Measurements from ENCODE around the gene TREX2. TPM values are rescaled to one million over a fixed set of nuclear protein-coding genes. Genes with fewer than 3 reads are reported as not detected.

The TREX2 gene
- total RNA-seq, 4 donors from 2014 or later = 1.1 to 3.1 (median 3.0) TPM; not detected in 1

- DNase-seq = no peak
- Histone ChIP-seq H3K9me3 (no peaks in the 10 kb centered on the region), H3K36me3 (no peaks in the 10 kb centered on the region), H3K4me3 (no peak overlapping the region), H3K4me1 (no peaks in the 10 kb centered on the region), H3K27me3 (no peaks in the 10 kb centered on the region), H3K27ac (no peak overlapping the region)
- TF ChIP-seq CTCF (IDR thresholded peaks at IDR 0.05) = no peak
- TF ChIP-seq POLR2A (IDR thresholded peaks at IDR 0.05) = no peak
Measured at GRCh38 chrX:153492543-153492942, 46.7 kb upstream of the TREX2 start.

GRCh38 chrX:153491918-153492317 lies 46.1 kb upstream of the TREX2 start:
- H3K27me3 ChIP-seq = no peaks in the 10 kb centered on the region
- TF ChIP-seq CTCF (IDR thresholded peaks at IDR 0.05) (no peak), POLR2A (IDR thresholded peaks at IDR 0.05) (no peak)
- no peak overlapping the region for H3K4me3 ChIP-seq
- H3K4me1 ChIP-seq = no peaks in the 10 kb centered on the region
- DNase-seq = no peak
- H3K27ac ChIP-seq = no peak overlapping the region
- H3K9me3 ChIP-seq = no peaks in the 10 kb centered on the region
- no peaks in the 10 kb centered on the region for H3K36me3 ChIP-seq

GRCh38 chrX:153491351-153491914 lies 45.6 kb upstream of the TREX2 start:
- H3K4me3 ChIP-seq = no peak overlapping the region
- H3K27me3 ChIP-seq = no peaks in the 10 kb centered on the region
- H3K4me1 ChIP-seq = no peaks in the 10 kb centered on the region
- no peak overlapping the region for H3K27ac ChIP-seq
- TF ChIP-seq POLR2A (IDR thresholded peaks at IDR 0.05) (no peak), CTCF (IDR thresholded peaks at IDR 0.05) (no peak)
- DNase-seq = no peak
- no peaks in the 10 kb centered on the region for H3K9me3 ChIP-seq
- H3K36me3 ChIP-seq = no peaks in the 10 kb centered on the region

- no peak for DNase-seq
- no peaks in the 10 kb centered on the region for H3K4me1 ChIP-seq
- H3K9me3 ChIP-seq = no peaks in the 10 kb centered on the region
- H3K4me3 ChIP-seq = no peak overlapping the region
- no peaks in the 10 kb centered on the region for H3K36me3 ChIP-seq
- H3K27ac ChIP-seq = no peak overlapping the region
- H3K27me3 ChIP-seq = no peaks in the 10 kb centered on the region
- no peak for TF ChIP-seq POLR2A (IDR thresholded peaks at IDR 0.05)
- TF ChIP-seq CTCF (IDR thresholded peaks at IDR 0.05) = no peak
Measured at GRCh38 chrX:153490217-153490930, 44.5 kb upstream of the TREX2 start.

GRCh38 chrX:153488231-153488914 lies 42.5 kb upstream of the TREX2 start:
- Histone ChIP-seq H3K9me3 (no peaks in the 10 kb centered on the region), H3K36me3 (no peaks in the 10 kb centered on the region), H3K4me3 (no peak overlapping the region), H3K27me3 (no peaks in the 10 kb centered on the region), H3K27ac (peak overlapping the region in 1 of 4 donors; percentile 25), H3K4me1 (no peaks in the 10 kb centered on the region)
- no peak for DNase-seq
- TF ChIP-seq POLR2A (IDR thresholded peaks at IDR 0.05) = no peak
- TF ChIP-seq CTCF (IDR thresholded peaks at IDR 0.05) = no peak

All from Peyer's patch (tissue), 4 donors.